Measurements from ENCODE around the gene TRAPPC2. TPM values are rescaled to one million over a fixed set of nuclear protein-coding genes. Genes with fewer than 3 reads are reported as not detected.

TRAPPC2 gene
- 10 to 100 TPM; 11.7 to 19.9 (median 15.8) TPM for total RNA-seq

DNA sequence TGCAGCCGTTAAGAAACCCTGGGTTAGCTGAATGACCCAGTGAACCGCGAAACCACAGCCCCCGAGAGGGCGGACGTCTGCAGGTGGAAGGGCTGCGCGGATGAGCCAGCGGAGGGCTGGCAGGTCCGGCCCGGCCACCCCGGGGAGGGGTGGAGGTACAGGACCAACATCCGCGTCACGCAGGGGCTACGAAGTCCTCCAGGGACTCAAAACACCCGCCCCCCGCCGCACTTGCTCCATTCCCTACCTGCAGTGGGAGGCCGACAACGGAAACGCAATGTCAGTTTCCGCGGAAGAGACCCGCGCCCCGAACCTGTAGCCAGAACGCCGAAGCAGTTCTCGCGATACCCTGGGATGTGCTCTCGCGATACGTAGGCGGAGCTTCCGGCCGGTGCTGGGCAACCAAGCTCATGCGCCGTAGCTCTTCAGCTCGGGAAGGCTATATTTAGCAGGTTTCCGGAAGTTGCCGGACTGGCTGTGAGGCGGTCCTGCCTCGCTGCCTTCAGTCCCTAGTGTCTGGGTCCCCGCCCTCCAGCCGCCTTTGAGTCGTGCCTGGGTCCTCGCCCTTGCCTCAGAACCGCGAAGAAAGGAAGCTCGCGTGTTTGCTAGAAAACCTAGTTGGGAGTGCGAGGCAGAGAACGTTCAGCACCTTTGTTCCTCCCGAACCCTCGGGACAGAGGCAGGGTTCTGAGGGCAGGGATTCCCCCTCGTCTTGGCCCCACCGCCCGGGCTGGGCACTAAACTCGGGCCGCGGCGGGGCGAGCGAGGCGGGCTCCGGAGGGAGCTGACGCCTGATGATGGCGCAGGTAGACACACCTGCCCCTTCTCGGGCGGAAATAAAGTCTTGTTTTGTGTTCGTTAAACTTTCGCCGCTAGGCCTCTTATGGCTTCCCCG lies at the start of gene TRAPPC2, which contains the start of gene OFD1:
TSS of gene TRAPPC2 (minus strand) at position 343 of the 895 bp plus-strand sequence. CDS start 14,657 bp downstream, outside the sequence.
TSS of gene OFD1 (plus strand) at position 471 of the 895 bp plus-strand sequence. CDS start at position 795, 324 bp downstream.
- peaks cover 23% of the 10 kb centered on the region for H3K36me3 Mint-ChIP-seq (ENCODE audit: insufficient read depth)
- H3K9me3 Mint-ChIP-seq = no peaks in the 10 kb centered on the region
- no peaks in the 10 kb centered on the region for H3K27me3 Mint-ChIP-seq (ENCODE audit: low read depth)
- H3K4me3 Mint-ChIP-seq = peak within 1 kb of the TSS; percentile 92
- peak; percentile 91 for DNase-seq
- peak; percentile 93 to 94 for ATAC-seq
- H3K4me1 Mint-ChIP-seq (ENCODE audit: low read depth) = peaks cover 50% of the 10 kb centered on the region

GRCh38 chrX:13780868-13781427 lies 46.5 kb upstream of the TRAPPC2 start:
- no peaks in the 10 kb centered on the region for H3K9me3 Mint-ChIP-seq
- no peaks in the 10 kb centered on the region for H3K4me1 Mint-ChIP-seq (ENCODE audit: low read depth)
- no peak for DNase-seq
- peaks cover under 1% of the 10 kb centered on the region for H3K36me3 Mint-ChIP-seq (ENCODE audit: insufficient read depth)
- ATAC-seq = no peak
- no peak overlapping the region for H3K4me3 Mint-ChIP-seq
- no peaks in the 10 kb centered on the region for H3K27me3 Mint-ChIP-seq (ENCODE audit: low read depth)

GRCh38 chrX:13778916-13779315 lies 44.5 kb upstream of the TRAPPC2 start:
- ATAC-seq (no peak), DNase-seq (no peak)
- H3K4me1 Mint-ChIP-seq (ENCODE audit: low read depth) = no peaks in the 10 kb centered on the region
- H3K36me3 Mint-ChIP-seq (ENCODE audit: insufficient read depth) = peaks cover 7% of the 10 kb centered on the region
- H3K4me3 Mint-ChIP-seq = no peak overlapping the region
- no peaks in the 10 kb centered on the region for H3K9me3 Mint-ChIP-seq
- no peaks in the 10 kb centered on the region for H3K27me3 Mint-ChIP-seq (ENCODE audit: low read depth)

- DNase-seq (no peak), ATAC-seq (no peak)
- no peaks in the 10 kb centered on the region for H3K4me1 Mint-ChIP-seq (ENCODE audit: low read depth)
- H3K4me3 Mint-ChIP-seq = no peak overlapping the region
- H3K27me3 Mint-ChIP-seq (ENCODE audit: low read depth) = no peaks in the 10 kb centered on the region
- H3K36me3 Mint-ChIP-seq (ENCODE audit: insufficient read depth) = peaks cover 9% of the 10 kb centered on the region
- no peaks in the 10 kb centered on the region for H3K9me3 Mint-ChIP-seq
Observed at GRCh38 chrX:13776387-13776786, 42.0 kb upstream of the TRAPPC2 start.

- no peaks in the 10 kb centered on the region for H3K4me1 Mint-ChIP-seq (ENCODE audit: low read depth)
- ATAC-seq (no peak), DNase-seq (no peak)
- H3K27me3 Mint-ChIP-seq (ENCODE audit: low read depth) = no peaks in the 10 kb centered on the region
- H3K4me3 Mint-ChIP-seq = no peak overlapping the region
- peaks cover 9% of the 10 kb centered on the region for H3K36me3 Mint-ChIP-seq (ENCODE audit: insufficient read depth)
- H3K9me3 Mint-ChIP-seq = no peaks in the 10 kb centered on the region
Observed at GRCh38 chrX:13775837-13776236, 41.4 kb upstream of the TRAPPC2 start.

- H3K36me3 Mint-ChIP-seq (ENCODE audit: insufficient read depth) = peaks cover 14% of the 10 kb centered on the region
- ATAC-seq (no peak), DNase-seq (no peak)
- no peaks in the 10 kb centered on the region for H3K27me3 Mint-ChIP-seq (ENCODE audit: low read depth)
- H3K4me1 Mint-ChIP-seq (ENCODE audit: low read depth) = no peaks in the 10 kb centered on the region
- H3K4me3 Mint-ChIP-seq = no peak overlapping the region
- no peaks in the 10 kb centered on the region for H3K9me3 Mint-ChIP-seq
Observed at GRCh38 chrX:13774696-13775095, 40.3 kb upstream of the TRAPPC2 start.

- Mint-ChIP-seq H3K27me3 (ENCODE audit: low read depth) (no peaks in the 10 kb centered on the region), H3K36me3 (ENCODE audit: insufficient read depth) (peaks cover 37% of the 10 kb centered on the region), H3K4me1 (ENCODE audit: low read depth) (no peaks in the 10 kb centered on the region), H3K4me3 (no peak overlapping the region), H3K9me3 (no peaks in the 10 kb centered on the region)
- DNase-seq = no peak
- ATAC-seq = no peak
Observed at GRCh38 chrX:13770013-13770535, 35.7 kb upstream of the TRAPPC2 start.

DNA sequence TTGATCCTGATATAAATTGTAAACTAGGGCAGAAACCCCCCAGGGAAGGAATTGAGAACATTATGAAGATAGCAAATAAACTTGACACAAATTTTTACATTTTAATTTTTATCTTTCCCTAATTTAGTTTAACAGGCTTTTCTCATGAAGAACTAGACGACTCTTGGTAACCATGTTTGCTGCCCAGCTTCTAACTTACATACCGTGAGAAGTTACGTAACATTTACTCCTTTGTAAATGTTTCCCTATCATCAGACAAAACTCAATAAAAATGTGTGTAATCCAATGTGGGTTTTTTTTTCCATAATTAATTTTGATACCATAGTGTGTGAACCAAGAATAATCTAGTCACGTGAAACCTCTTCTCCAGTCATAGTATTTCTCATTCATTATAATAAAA lies 34.5 kb upstream of the TRAPPC2 start:
- Mint-ChIP-seq H3K27me3 (ENCODE audit: low read depth) (no peaks in the 10 kb centered on the region), H3K9me3 (no peaks in the 10 kb centered on the region), H3K4me1 (ENCODE audit: low read depth) (no peaks in the 10 kb centered on the region), H3K36me3 (ENCODE audit: insufficient read depth) (peaks cover 34% of the 10 kb centered on the region), H3K4me3 (no peak overlapping the region)
- no peak for ATAC-seq
- DNase-seq = no peak

- ATAC-seq (no peak), DNase-seq (no peak)
- Mint-ChIP-seq H3K27me3 (ENCODE audit: low read depth) (no peaks in the 10 kb centered on the region), H3K4me1 (ENCODE audit: low read depth) (peaks cover 7% of the 10 kb centered on the region), H3K36me3 (ENCODE audit: insufficient read depth) (peaks cover 31% of the 10 kb centered on the region), H3K9me3 (no peaks in the 10 kb centered on the region), H3K4me3 (no peak overlapping the region)
Observed at GRCh38 chrX:13764765-13765164, 30.3 kb upstream of the TRAPPC2 start.

- Mint-ChIP-seq H3K9me3 (no peaks in the 10 kb centered on the region), H3K4me3 (no peak overlapping the region), H3K36me3 (ENCODE audit: insufficient read depth) (peaks cover 27% of the 10 kb centered on the region), H3K4me1 (ENCODE audit: low read depth) (peaks cover 7% of the 10 kb centered on the region), H3K27me3 (ENCODE audit: low read depth) (no peaks in the 10 kb centered on the region)
- no peak for ATAC-seq
- no peak for DNase-seq
Observed at GRCh38 chrX:13764281-13764680, 29.9 kb upstream of the TRAPPC2 start.

- no peak overlapping the region for H3K4me3 Mint-ChIP-seq
- H3K9me3 Mint-ChIP-seq = no peaks in the 10 kb centered on the region
- H3K27me3 Mint-ChIP-seq (ENCODE audit: low read depth) = no peaks in the 10 kb centered on the region
- peaks cover 10% of the 10 kb centered on the region for H3K4me1 Mint-ChIP-seq (ENCODE audit: low read depth)
- ATAC-seq (no peak), DNase-seq (no peak)
- H3K36me3 Mint-ChIP-seq (ENCODE audit: insufficient read depth) = peaks cover 22% of the 10 kb centered on the region
Observed at GRCh38 chrX:13763489-13763888, 29.1 kb upstream of the TRAPPC2 start.

- ATAC-seq = no peak
- Mint-ChIP-seq H3K9me3 (no peaks in the 10 kb centered on the region), H3K36me3 (ENCODE audit: insufficient read depth) (peaks cover 24% of the 10 kb centered on the region)
Observed at GRCh38 chrX:13761606-13762414, 27.4 kb upstream of the TRAPPC2 start.

GRCh38 chrX:13760426-13760825 lies 26.0 kb upstream of the TRAPPC2 start:
- Mint-ChIP-seq H3K27me3 (ENCODE audit: low read depth) (no peaks in the 10 kb centered on the region), H3K4me1 (ENCODE audit: low read depth) (peaks cover 10% of the 10 kb centered on the region), H3K4me3 (no peak overlapping the region), H3K9me3 (no peaks in the 10 kb centered on the region), H3K36me3 (ENCODE audit: insufficient read depth) (peaks cover 11% of the 10 kb centered on the region)
- DNase-seq (no peak), ATAC-seq (no peak)

More at GRCh38 chrX:13761606-13762414, 27.4 kb upstream of the TRAPPC2 start:
- H3K4me1 Mint-ChIP-seq (ENCODE audit: low read depth) = peaks cover 10% of the 10 kb centered on the region
- DNase-seq = no peak
- H3K27me3 Mint-ChIP-seq (ENCODE audit: low read depth) = no peaks in the 10 kb centered on the region
- no peak overlapping the region for H3K4me3 Mint-ChIP-seq

DNA sequence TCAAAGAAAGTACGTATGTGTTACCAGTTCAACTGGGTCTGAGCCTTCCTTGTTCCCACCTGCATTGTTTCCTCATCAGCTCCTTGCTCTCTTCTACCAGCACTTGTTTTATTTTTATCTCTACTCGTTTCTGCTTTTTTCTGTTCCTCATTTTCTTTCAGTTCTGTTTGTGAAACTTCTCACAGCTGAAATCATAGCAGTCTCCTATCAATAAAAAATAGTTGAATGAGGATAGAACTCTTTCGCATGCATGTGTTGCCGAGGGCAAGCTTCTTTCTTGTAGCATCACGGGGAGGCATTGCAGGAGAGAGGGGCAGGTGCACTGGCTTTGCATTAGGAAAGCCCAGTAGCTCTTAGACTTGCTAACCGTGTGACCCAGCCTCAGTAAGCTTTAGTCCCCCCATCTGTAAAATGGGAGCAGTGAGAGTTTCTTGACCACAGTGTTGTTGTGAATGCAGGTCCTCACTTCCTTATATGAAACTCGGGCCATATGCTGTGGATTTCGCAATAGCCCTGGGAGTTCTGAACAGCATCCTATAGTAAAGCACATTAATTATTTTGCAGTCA lies 24.8 kb upstream of the TRAPPC2 start:
- Mint-ChIP-seq H3K4me1 (ENCODE audit: low read depth) (peaks cover 19% of the 10 kb centered on the region), H3K9me3 (no peaks in the 10 kb centered on the region), H3K27me3 (ENCODE audit: low read depth) (no peaks in the 10 kb centered on the region), H3K36me3 (ENCODE audit: insufficient read depth) (peaks cover 14% of the 10 kb centered on the region), H3K4me3 (no peak overlapping the region)
- DNase-seq (no peak), ATAC-seq (no peak)
